IPS-18a (cell line): ENCODE measurements around the gene TDRD6.
"Not testable (repeated sequence)": the region's sequence is repeated elsewhere in the genome, so short reads cannot be mapped to it uniquely, and the experiment has no call there.

Experiments used
- H3K27ac ChIP-seq: one replicate; pipeline ENCODE4 v1.5.1; 2013; ENCODE audit warnings: low read length
- H3K27me3 ChIP-seq: one replicate; pipeline ENCODE4 v1.6.1; 2013; ENCODE audit warnings: mild to moderate bottlenecking, low read length; ENCODE audit not compliant: control insufficient read depth, insufficient read depth
- H3K36me3 ChIP-seq: one replicate; pipeline ENCODE4 v1.6.1; 2013; ENCODE audit warnings: low read depth, low read length; ENCODE audit not compliant: control insufficient read depth
- H3K4me1 ChIP-seq: one replicate; pipeline ENCODE4 v1.6.1; 2013; ENCODE audit warnings: low read depth, low read length; ENCODE audit not compliant: control insufficient read depth
- H3K4me3 ChIP-seq: one replicate; pipeline ENCODE4 v1.5.1; 2013; ENCODE audit warnings: low read length
- H3K9ac ChIP-seq: one replicate; pipeline ENCODE4 v1.6.1; 2013; ENCODE audit warnings: mild to moderate bottlenecking, low read length, moderate library complexity
- H3K9me3 ChIP-seq: one replicate; pipeline ENCODE4 v1.6.1; 2013; ENCODE audit warnings: low read depth, low read length; ENCODE audit not compliant: control insufficient read depth

The TDRD6 gene

GRCh38 chr6:46687619-46688097 is at the start of gene TDRD6:
Gene TDRD6, plus strand, starts transcription at chr6:46687885. Its CDS starts 244 bp downstream, at chr6:46688129.
- Histone ChIP-seq H3K4me3 (no peak within 1 kb of the TSS), H3K27ac (no peak within 1 kb of the TSS), H3K36me3 (no peaks in the 10 kb centered on the region), H3K9ac (no peak within 1 kb of the TSS), H3K4me1 (no peaks in the 10 kb centered on the region), H3K27me3 (no peaks in the 10 kb centered on the region), H3K9me3 (no peaks in the 10 kb centered on the region)

- no peak overlapping the region for H3K4me3 ChIP-seq
- no peaks in the 10 kb centered on the region for H3K9me3 ChIP-seq
- H3K4me1 ChIP-seq = peaks cover 4% of the 10 kb centered on the region
- H3K27me3 ChIP-seq = no peaks in the 10 kb centered on the region
- no peaks in the 10 kb centered on the region for H3K36me3 ChIP-seq
- H3K27ac ChIP-seq = no peak overlapping the region
- H3K9ac ChIP-seq = no peak overlapping the region
Measured at GRCh38 chr6:46637933-46638332, 49.8 kb upstream of the TDRD6 start.

DNA sequence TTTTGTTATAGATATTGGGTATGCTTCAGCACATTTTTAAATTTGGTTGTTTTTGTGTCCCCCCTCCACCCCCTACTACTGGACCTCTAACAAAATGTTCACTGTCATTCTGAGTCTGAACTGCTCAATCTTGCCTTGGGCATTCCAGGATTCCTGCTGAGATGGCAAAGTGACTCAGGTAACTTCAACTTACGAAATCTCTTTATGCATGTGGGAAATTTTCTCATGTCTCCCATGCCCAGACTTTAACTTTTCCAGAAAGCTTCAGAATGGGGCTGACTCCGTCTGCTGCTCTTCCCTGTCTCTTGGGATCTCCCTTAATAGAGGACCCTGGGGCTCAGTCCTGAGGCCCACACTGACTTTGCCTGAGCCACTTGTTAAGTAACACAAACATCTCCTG is 49.0 kb upstream of the TDRD6 start:
- Histone ChIP-seq H3K27me3 (no peaks in the 10 kb centered on the region), H3K4me3 (no peak overlapping the region), H3K9ac (no peak overlapping the region), H3K27ac (no peak overlapping the region), H3K9me3 (no peaks in the 10 kb centered on the region), H3K4me1 (peaks cover 4% of the 10 kb centered on the region), H3K36me3 (no peaks in the 10 kb centered on the region)

- Histone ChIP-seq H3K27ac (no peak overlapping the region), H3K9ac (no peak overlapping the region), H3K4me3 (no peak overlapping the region), H3K36me3 (no peaks in the 10 kb centered on the region), H3K9me3 (no peaks in the 10 kb centered on the region), H3K27me3 (no peaks in the 10 kb centered on the region), H3K4me1 (peaks cover 4% of the 10 kb centered on the region)
Measured at GRCh38 chr6:46642928-46643751, 44.5 kb upstream of the TDRD6 start.

DNA sequence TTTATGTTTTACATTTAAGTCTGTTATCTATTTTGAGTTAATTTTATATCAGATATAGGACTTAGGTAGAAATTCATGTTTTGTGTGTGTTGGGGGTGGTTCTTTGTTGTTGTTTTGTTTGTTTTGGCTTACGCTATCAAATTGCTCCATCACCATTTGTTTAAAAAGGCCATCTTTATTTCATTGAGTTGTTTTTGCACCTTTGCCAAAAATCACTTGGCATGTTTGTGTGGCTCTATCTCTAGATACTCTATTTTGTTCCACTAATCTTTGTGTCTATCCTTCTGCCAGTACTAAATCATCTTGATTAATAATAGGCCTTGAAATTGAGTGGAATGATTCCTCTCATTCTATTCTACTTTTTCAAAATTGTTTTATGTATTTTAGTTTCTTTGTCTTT is 42.4 kb upstream of the TDRD6 start:
- Histone ChIP-seq H3K36me3 (no peaks in the 10 kb centered on the region), H3K27ac (no peak overlapping the region), H3K9me3 (no peaks in the 10 kb centered on the region), H3K4me3 (no peak overlapping the region), H3K9ac (no peak overlapping the region), H3K27me3 (no peaks in the 10 kb centered on the region), H3K4me1 (no peaks in the 10 kb centered on the region)

DNA sequence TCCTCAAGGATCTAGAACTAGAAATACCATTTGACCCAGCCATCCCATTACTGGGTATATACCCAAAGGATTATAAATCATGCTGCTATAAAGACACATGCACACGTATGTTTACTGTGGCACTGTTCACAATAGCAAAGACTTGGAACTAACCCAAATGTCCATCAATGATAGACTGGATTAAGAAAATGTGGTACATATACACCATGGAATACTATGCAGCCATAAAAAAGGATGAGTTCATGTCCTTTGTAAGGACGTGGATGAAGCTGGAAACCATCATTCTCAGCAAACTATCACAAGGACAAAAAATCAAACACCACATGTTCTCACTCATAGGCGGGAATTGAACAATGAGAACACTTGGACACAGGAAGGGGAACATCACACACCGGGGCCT is 39.6 kb upstream of the TDRD6 start:
- H3K27ac ChIP-seq, H3K4me1 ChIP-seq, H3K27me3 ChIP-seq: not testable (repeated sequence)

GRCh38 chr6:46648869-46649492 is 38.7 kb upstream of the TDRD6 start:
- Histone ChIP-seq H3K36me3 (no peaks in the 10 kb centered on the region), H3K4me1 (peaks cover 9% of the 10 kb centered on the region), H3K4me3 (no peak overlapping the region), H3K27me3 (peaks cover 7% of the 10 kb centered on the region), H3K9ac (no peak overlapping the region), H3K27ac (no peak overlapping the region), H3K9me3 (no peaks in the 10 kb centered on the region)

More for the DNA sequence above, 39.6 kb upstream of the TDRD6 start:
- not testable (repeated sequence) for H3K4me3 ChIP-seq, H3K36me3 ChIP-seq, H3K9me3 ChIP-seq, H3K9ac ChIP-seq

- H3K9me3 ChIP-seq = no peaks in the 10 kb centered on the region
- H3K9ac ChIP-seq = no peak overlapping the region
- H3K4me1 ChIP-seq = peaks cover 9% of the 10 kb centered on the region
- no peak overlapping the region for H3K4me3 ChIP-seq
- no peaks in the 10 kb centered on the region for H3K36me3 ChIP-seq
- peaks cover 20% of the 10 kb centered on the region for H3K27me3 ChIP-seq
- no peak overlapping the region for H3K27ac ChIP-seq
Measured at GRCh38 chr6:46651006-46651405, 36.7 kb upstream of the TDRD6 start.

- Histone ChIP-seq H3K9me3 (no peaks in the 10 kb centered on the region), H3K4me1 (peaks cover 9% of the 10 kb centered on the region), H3K4me3 (peak overlapping the region; percentile 95), H3K36me3 (no peaks in the 10 kb centered on the region), H3K9ac (peak overlapping the region; percentile 78), H3K27me3 (peaks cover 20% of the 10 kb centered on the region), H3K27ac (no peak overlapping the region)
Measured at GRCh38 chr6:46651816-46652215, 35.9 kb upstream of the TDRD6 start.

GRCh38 chr6:46652232-46652602 is 35.5 kb upstream of the TDRD6 start:
- no peaks in the 10 kb centered on the region for H3K9me3 ChIP-seq
- H3K4me3 ChIP-seq = peak overlapping the region; percentile 95
- no peak overlapping the region for H3K27ac ChIP-seq
- no peaks in the 10 kb centered on the region for H3K36me3 ChIP-seq
- peaks cover 9% of the 10 kb centered on the region for H3K4me1 ChIP-seq
- peaks cover 20% of the 10 kb centered on the region for H3K27me3 ChIP-seq
- H3K9ac ChIP-seq = peak overlapping the region; percentile 78

DNA sequence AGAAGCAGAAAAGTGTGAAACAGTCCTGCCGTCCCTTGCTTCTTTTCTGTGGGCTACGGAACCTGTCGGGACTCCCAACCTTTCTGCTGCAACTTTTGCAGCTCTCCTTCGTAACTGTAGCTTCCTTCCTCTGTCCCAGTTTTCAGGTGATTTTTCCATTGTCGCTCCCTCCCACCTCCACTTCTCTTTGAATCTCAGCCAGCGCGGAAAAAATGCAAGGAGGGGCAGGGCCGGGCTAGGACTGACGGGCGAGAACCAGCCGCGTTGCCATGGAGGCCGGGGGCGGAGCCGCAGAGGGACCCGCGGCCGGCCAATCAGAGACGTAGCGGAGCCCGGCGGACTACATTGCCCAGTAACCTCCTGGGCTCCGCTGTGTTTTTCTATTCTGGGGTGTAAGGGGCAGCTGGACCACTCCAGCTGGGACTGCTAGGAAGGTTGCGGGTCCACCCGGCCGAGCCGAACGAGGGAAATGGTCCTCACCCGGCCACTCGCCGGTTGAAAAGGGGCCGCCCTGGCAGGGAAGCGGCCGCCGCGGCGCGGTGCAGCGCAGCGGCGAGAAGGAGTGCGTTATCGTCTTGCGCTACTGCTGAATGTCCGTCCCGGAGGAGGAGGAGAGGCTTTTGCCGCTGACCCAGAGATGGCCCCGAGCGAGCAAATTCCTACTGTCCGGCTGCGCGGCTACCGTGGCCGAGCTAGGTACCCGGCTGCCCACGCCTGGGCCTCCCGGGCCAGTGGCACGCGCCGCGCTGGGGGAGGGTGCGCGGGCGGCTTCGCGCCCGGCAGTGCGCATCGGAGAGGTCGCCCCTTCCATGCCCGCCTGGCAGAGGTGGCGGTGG is 34.9 kb upstream of the TDRD6 start, which contains the start of the genes CYP39A1 and SLC25A27:
Gene CYP39A1, minus strand, starts transcription at position 216 of the 836 bp plus-strand sequence. CDS start 236 bp downstream, outside the sequence.
Gene SLC25A27, plus strand, starts transcription at position 373 of the 836 bp plus-strand sequence. Its CDS starts 218 bp downstream, at position 591.
- Histone ChIP-seq H3K9ac (peak within 1 kb of the TSS; percentile 78), H3K4me1 (peaks cover 9% of the 10 kb centered on the region), H3K27ac (no peak within 1 kb of the TSS), H3K36me3 (no peaks in the 10 kb centered on the region), H3K9me3 (no peaks in the 10 kb centered on the region), H3K27me3 (peaks cover 20% of the 10 kb centered on the region), H3K4me3 (peak within 1 kb of the TSS; percentile 95)
